Keratinocyte (primary cell): ENCODE results near the gene ALOX5.

Experiments
- CTCF ChIP-seq, 3 experiments: IDR thresholded peaks in 1 of 3; conservative IDR thresholded peaks in 1 of 3; optimal IDR thresholded peaks in 1 of 3; 2 replicates in 2 of 3; 3 replicates in 1 of 3; pipeline versions ENCODE3 to v1.5.1; 2011; ENCODE audit warnings: low read length in 3 of 3, mild to moderate bottlenecking in 3 of 3, moderate library complexity in 2 of 3, control low read depth in 1 of 3, inconsistent platforms in 1 of 3; ENCODE audit not compliant: insufficient read depth in 2 of 3; ENCODE audit errors: extremely low read depth in 1 of 3
- EZH2 ChIP-seq: IDR thresholded peaks from one replicate; pipeline ENCODE4 v1.6.1; 2012; ENCODE audit warnings: inconsistent platforms, mild to moderate bottlenecking, low read length, moderate library complexity

DNA sequence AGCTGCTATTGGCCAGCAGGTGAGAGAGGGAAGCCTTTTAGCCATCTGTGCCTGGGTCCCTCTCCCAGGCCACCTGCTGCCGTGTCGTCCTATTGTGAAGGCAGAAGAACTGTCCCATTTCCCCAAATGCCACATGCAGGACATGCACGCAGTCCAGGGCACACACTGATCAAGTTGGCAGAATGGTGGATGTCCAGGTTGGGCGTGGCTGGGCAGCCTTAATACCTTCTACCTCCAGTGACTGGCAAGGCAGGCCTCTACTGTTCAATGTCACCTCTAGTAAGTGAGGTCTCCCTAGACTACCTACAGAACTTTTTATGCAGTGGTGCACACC, 37.6 kb downstream of the ALOX5 start:
- no peak for TF ChIP-seq CTCF (optimal IDR thresholded peaks at IDR 0.05 in 1 of 3, IDR thresholded peaks at IDR 0.05 in 1 of 3, conservative IDR thresholded peaks at IDR 0.05 in 1 of 3; ENCODE audit: extremely low read depth in 1 of 3, insufficient read depth in 2 of 3, low read length in 3 of 3)
- TF ChIP-seq EZH2: no peak
